ENCODE measurements around the gene DYSF.

Gene DYSF

GRCh38 chr2:71715951-71716696 lies 262.8 kb downstream of the DYSF start:
- no peaks in the 10 kb centered on the region for H3K27me3 ChIP-seq
- no peaks in the 10 kb centered on the region for H3K36me3 ChIP-seq
- H4K20me1 ChIP-seq = no peaks in the 10 kb centered on the region
- peak overlapping the region in 3 of 11 experiments; percentile 17 to 47 (median 31); a peak in 5 of 22 replicates for H3K27ac ChIP-seq
- no peak overlapping the region for H3K4me3 ChIP-seq
- H3K4me1 ChIP-seq = peaks cover 8 to 72% (median 60%) of the 10 kb centered on the region in 10 experiments
- H3K9me3 ChIP-seq (replicated peaks in 1 of 11) = peaks cover 0 to 5% (median 0%) of the 10 kb centered on the region in 11 experiments; a peak in 1 of 22 replicates
- no peak for TF ChIP-seq Cebpa-rat (IDR thresholded peaks at IDR 0.05)
- H3K4me2 ChIP-seq = peak overlapping the region; percentile 23 to 91 (median 82); a peak in 20 of 22 replicates
- H3K9ac ChIP-seq = peak overlapping the region in 2 of 11 experiments; percentile 4 to 32; a peak in 1 of 22 replicates

GRCh38 chr2:71716697-71717624 lies 263.6 kb downstream of the DYSF start:
- peak overlapping the region in 4 of 11 experiments; percentile 32 to 46 (median 40); a peak in 5 of 22 replicates for H3K9ac ChIP-seq
- no peaks in the 10 kb centered on the region for H3K36me3 ChIP-seq
- H3K27ac ChIP-seq = peak overlapping the region in 8 of 11 experiments; percentile 28 to 73 (median 52); a peak in 15 of 22 replicates
- no peaks in the 10 kb centered on the region for H3K27me3 ChIP-seq
- peak overlapping the region; percentile 23 to 91 (median 82) for H3K4me2 ChIP-seq
- H3K4me3 ChIP-seq = peak overlapping the region in 2 of 10 experiments; percentile 14 to 40; a peak in 3 of 20 replicates
- TF ChIP-seq Cebpa-rat (IDR thresholded peaks at IDR 0.05) = no peak
- peaks cover 0 to 5% (median 0%) of the 10 kb centered on the region in 11 experiments; a peak in 2 of 22 replicates for H3K9me3 ChIP-seq (replicated peaks in 1 of 11)
- no peaks in the 10 kb centered on the region for H4K20me1 ChIP-seq
- H3K4me1 ChIP-seq = peaks cover 8 to 72% (median 60%) of the 10 kb centered on the region in 10 experiments

GRCh38 chr2:71718686-71719085 lies 265.3 kb downstream of the DYSF start:
- Histone ChIP-seq H3K27ac (no peak overlapping the region), H3K4me3 (no peak overlapping the region), H3K27me3 (no peaks in the 10 kb centered on the region), H3K9ac (no peak overlapping the region), H4K20me1 (no peaks in the 10 kb centered on the region), H3K4me1 (peaks cover 8 to 64% (median 57%) of the 10 kb centered on the region in 10 experiments), H3K4me2 (peak overlapping the region in 9 of 11 experiments; percentile 64 to 91 (median 86); a peak in 18 of 22 replicates), H3K36me3 (no peaks in the 10 kb centered on the region), H3K9me3 (replicated peaks in 1 of 11) (peaks cover under 1 to 11% (median 8%) of the 10 kb centered on the region in 11 experiments; a peak in 19 of 22 replicates)
- TF ChIP-seq Cebpa-rat (IDR thresholded peaks at IDR 0.05) = no peak

DNA sequence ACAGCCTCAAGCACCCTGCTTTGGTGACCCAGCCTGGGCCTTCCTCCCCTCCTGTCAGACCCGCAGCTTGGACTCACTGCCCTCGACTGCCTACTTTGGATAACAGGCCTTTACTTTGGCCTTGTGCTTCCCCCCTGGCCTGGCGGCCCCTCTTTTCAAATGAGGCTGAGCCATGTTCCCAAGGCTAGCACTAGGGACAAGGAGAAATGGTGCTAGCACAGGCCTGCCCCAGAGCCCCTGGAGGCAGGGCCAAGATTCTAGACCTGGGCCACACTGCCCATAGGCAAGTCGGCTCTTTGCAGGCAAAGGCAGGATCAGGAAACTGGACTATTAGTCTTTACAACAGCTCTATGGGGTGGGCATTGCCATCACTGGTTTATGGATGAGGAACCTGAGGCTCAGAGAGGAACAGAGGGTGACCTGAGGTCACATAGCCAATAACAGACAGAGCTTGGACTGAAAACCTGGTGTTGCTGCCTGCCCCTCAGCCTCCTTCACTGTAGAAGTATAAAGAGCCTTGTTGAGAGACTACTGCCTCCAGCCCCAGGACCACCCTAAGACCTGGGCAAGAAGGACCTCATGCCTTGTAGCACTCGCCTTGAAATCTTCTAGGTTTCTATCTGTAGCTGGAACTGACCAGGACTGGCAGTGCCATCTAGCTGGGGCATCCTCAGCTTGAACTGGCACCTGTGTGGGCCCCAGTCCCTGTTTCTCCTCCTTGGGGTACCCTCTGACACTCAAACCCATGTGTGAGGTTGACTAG lies 266.3 kb downstream of the DYSF start:
- Histone ChIP-seq H3K4me1 (peaks cover 8 to 54% (median 50%) of the 10 kb centered on the region in 10 experiments), H3K27ac (no peak overlapping the region), H3K4me3 (no peak overlapping the region), H3K36me3 (no peaks in the 10 kb centered on the region), H3K4me2 (peak overlapping the region in 8 of 11 experiments; percentile 76 to 91 (median 87); a peak in 16 of 22 replicates), H3K9ac (no peak overlapping the region), H4K20me1 (no peaks in the 10 kb centered on the region), H3K27me3 (no peaks in the 10 kb centered on the region), H3K9me3 (replicated peaks in 1 of 11) (peaks cover 11 to 21% (median 18%) of the 10 kb centered on the region in 11 experiments)
- TF ChIP-seq Cebpa-rat (IDR thresholded peaks at IDR 0.05) = no peak

DNA sequence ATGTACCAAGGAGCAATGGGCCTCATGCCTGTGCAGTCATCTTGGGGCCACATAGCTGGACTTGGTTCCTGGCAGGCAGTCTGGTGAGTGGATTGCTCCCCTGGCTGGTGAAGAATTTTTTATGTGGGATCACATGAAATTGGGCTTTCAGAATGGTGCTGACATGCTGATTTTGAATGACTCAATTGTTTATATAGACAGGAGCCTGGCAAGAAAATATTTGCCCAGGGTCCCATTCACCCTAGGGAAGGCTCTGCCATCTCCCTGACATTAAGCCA lies 266.9 kb downstream of the DYSF start:
- Histone ChIP-seq H3K4me2 (peak overlapping the region in 1 of 11 experiments; percentile 90; a peak in 3 of 22 replicates), H3K27ac (no peak overlapping the region), H3K27me3 (no peaks in the 10 kb centered on the region)

GRCh38 chr2:71720596-71721361 lies 267.4 kb downstream of the DYSF start:
- Histone ChIP-seq H4K20me1 (no peaks in the 10 kb centered on the region), H3K4me2 (no peak overlapping the region), H3K36me3 (no peaks in the 10 kb centered on the region), H3K27me3 (no peaks in the 10 kb centered on the region), H3K4me1 (peaks cover 8 to 43% (median 39%) of the 10 kb centered on the region in 10 experiments), H3K9me3 (replicated peaks in 1 of 11) (peaks cover 22 to 32% (median 27%) of the 10 kb centered on the region in 11 experiments), H3K9ac (no peak overlapping the region), H3K4me3 (no peak overlapping the region), H3K27ac (no peak overlapping the region)
- TF ChIP-seq Cebpa-rat (IDR thresholded peaks at IDR 0.05) = no peak

More for the DNA sequence above, 266.9 kb downstream of the DYSF start:
- peaks cover 16 to 27% (median 23%) of the 10 kb centered on the region in 11 experiments for H3K9me3 ChIP-seq (replicated peaks in 1 of 11)
- no peaks in the 10 kb centered on the region for H4K20me1 ChIP-seq
- H3K36me3 ChIP-seq = no peaks in the 10 kb centered on the region
- H3K4me3 ChIP-seq = no peak overlapping the region
- H3K9ac ChIP-seq = no peak overlapping the region
- H3K4me1 ChIP-seq = peaks cover 8 to 49% (median 44%) of the 10 kb centered on the region in 10 experiments
- TF ChIP-seq Cebpa-rat (IDR thresholded peaks at IDR 0.05) = no peak

GRCh38 chr2:71721362-71721665 lies 268.0 kb downstream of the DYSF start:
- no peak for TF ChIP-seq Cebpa-rat (IDR thresholded peaks at IDR 0.05)
- no peaks in the 10 kb centered on the region for H3K36me3 ChIP-seq

DNA sequence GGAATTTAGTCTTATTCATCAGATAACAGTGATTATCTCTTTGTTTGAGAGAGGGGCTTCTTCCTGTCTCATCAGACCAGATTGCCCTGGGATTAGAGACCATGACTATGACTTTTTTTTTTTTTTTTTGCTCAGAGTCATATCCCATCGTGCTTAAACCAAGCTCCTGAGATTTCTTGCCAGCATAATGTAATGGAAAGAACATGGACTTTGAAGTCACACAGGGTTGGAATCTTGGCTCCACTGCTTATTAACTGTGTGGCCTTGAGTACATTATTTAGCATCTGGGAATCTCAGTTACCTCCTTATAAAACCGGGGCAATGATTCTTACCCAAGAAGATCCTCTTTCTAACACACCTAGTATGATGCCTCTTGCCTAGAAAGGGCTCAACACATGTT lies 268.3 kb downstream of the DYSF start:
- Histone ChIP-seq H3K9me3 (replicated peaks in 1 of 11) (peaks cover 22 to 37% (median 33%) of the 10 kb centered on the region in 11 experiments), H3K4me1 (peaks cover 5 to 34% (median 30%) of the 10 kb centered on the region in 10 experiments), H3K36me3 (no peaks in the 10 kb centered on the region), H3K27me3 (no peaks in the 10 kb centered on the region), H3K9ac (no peak overlapping the region), H3K27ac (no peak overlapping the region), H3K4me2 (no peak overlapping the region), H4K20me1 (no peaks in the 10 kb centered on the region), H3K4me3 (no peak overlapping the region)
- TF ChIP-seq Cebpa-rat (IDR thresholded peaks at IDR 0.05) = no peak

More at GRCh38 chr2:71721362-71721665, 268.0 kb downstream of the DYSF start:
- Histone ChIP-seq H3K27ac (no peak overlapping the region), H3K4me1 (peaks cover 8 to 38% (median 33%) of the 10 kb centered on the region in 10 experiments), H3K4me3 (no peak overlapping the region), H3K9ac (no peak overlapping the region), H3K4me2 (no peak overlapping the region), H4K20me1 (no peaks in the 10 kb centered on the region), H3K27me3 (no peaks in the 10 kb centered on the region), H3K9me3 (replicated peaks in 1 of 11) (peaks cover 22 to 36% (median 32%) of the 10 kb centered on the region in 11 experiments)

Data from BLaER1 treated with 17β-estradiol and CSF1 and Interleukin-3, amounts not matched to agents 10 nM and 100 nM (cell line).